HG03460 (cell line): Measurements from ENCODE around the gene TMEM168.

Experiments
- ATAC-seq: cut with Tn5 transposase; IDR thresholded peaks from one replicate; pipeline ENCODE4 v1.9.1; 2021; ENCODE audit not compliant: unreplicated experiment

TMEM168 gene

DNA sequence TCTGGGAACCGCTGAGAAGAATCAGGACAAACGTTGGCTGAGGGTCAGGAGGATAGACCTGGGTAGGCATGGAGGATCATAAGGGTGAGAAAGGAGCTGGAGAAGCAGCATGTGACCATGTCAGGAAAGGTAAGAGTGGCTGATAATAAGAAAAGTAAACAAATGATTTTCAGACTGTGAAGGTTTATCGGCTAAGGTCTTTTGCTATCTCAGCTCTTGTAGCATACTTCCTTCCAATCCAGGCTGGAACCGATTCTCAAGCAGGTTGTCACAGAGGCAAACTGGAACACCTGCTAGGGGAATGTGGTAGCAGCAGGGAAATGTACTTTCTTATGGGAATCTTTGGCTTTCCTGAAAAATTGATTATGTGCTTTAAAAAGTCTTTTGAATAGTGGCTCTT lies 74.7 kb downstream of the TMEM168 start:
- no peak for ATAC-seq

- ATAC-seq, result no peak
These were observed 75.3 kb downstream of the TMEM168 start for GRCh38 chr7:112714917-112715316.
